GM04504 (cell line): ENCODE measurements around the gene LRCH3.
"Not testable (repeated sequence)": the region's sequence is repeated elsewhere in the genome, so short reads cannot be mapped to it uniquely, and the experiment has no call there.

Source experiments
- DNase-seq: peaks from one replicate; pipeline ENCODE4 v3.0.0-alpha.2; 2012; ENCODE audit warnings: low read depth

Gene LRCH3

DNA sequence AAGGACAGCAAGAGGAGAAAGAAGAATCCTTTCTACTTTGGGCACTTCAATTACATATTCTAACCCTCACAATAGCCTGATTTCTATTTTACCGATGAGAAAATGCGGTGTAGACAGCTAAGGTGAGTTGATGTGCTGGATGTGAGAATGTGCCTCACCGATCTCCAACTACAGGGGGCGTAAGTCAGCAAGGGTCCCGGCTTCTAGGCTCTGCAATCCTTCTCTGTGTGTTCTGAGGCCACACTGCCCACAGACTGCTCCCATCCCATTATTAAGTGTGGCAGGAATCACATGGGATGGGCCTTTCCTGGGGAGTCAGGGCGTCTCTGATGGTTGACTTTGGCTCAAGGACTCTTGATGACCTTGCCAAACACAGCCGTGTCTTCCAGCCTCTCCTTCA is 135.4 kb downstream of the LRCH3 start:
- no peak for DNase-seq

DNA sequence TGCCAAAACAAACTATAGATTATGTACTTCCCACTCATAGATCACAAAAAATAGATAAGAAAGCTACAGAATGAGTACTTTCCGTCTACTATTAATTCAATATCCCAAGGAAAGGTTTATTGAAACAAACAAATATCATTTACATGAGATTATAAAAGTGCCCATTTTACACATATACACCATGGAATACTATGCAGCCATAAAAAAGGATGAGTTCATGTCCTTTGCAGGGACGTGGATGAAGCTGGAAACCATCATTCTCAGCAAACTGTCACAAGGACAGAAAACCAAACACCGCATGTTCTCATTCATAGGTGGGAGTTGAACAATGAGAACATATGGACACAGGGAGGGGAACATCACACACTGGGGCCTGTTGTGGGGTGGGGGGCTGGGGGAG is 136.5 kb downstream of the LRCH3 start:
- DNase-seq: not testable (repeated sequence)

DNA sequence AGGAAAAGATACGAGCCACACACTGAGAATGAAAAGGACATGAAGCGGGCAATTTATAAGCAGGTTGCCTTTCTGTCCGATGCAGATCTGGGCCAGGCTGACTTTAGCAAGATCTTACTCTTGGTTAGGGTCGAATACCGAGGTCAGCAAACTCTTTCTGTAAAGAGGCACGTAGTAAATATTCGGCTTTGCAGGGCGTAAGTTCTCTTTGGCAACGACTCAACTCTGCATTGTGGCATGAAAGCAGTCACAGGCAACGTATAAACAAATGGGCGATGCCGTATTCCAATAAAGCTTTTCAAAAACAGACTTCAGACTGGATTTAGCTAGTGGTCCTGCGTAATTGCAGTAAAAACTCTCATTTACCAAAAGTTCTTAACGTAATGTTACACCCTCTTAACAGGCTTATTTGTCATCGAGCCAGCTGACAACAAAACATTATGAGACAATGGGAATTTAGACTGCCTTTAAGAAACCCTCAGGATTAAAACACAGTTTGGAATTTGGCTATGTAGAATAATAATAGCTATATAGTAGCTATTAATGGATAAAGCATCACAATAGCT is 145.8 kb downstream of the LRCH3 start:
- DNase-seq: no peak
